ENCODE data around the gene ING4.
A peak's percentile ranks its signal among the peaks of the same experiment; 100 is the strongest.

ING4 gene

GRCh38 chr12:6607751-6608591 is 54.9 kb downstream of the ING4 start:
- FAIRE-seq (peak; percentile 96), DNase-seq (ENCODE audit: low spot score) (peak; percentile 92)

- DNase-seq (ENCODE audit: low spot score) (peak; percentile 42), FAIRE-seq (peak; percentile 85)
Observed at GRCh38 chr12:6606331-6607131, 56.4 kb downstream of the ING4 start.

DNA sequence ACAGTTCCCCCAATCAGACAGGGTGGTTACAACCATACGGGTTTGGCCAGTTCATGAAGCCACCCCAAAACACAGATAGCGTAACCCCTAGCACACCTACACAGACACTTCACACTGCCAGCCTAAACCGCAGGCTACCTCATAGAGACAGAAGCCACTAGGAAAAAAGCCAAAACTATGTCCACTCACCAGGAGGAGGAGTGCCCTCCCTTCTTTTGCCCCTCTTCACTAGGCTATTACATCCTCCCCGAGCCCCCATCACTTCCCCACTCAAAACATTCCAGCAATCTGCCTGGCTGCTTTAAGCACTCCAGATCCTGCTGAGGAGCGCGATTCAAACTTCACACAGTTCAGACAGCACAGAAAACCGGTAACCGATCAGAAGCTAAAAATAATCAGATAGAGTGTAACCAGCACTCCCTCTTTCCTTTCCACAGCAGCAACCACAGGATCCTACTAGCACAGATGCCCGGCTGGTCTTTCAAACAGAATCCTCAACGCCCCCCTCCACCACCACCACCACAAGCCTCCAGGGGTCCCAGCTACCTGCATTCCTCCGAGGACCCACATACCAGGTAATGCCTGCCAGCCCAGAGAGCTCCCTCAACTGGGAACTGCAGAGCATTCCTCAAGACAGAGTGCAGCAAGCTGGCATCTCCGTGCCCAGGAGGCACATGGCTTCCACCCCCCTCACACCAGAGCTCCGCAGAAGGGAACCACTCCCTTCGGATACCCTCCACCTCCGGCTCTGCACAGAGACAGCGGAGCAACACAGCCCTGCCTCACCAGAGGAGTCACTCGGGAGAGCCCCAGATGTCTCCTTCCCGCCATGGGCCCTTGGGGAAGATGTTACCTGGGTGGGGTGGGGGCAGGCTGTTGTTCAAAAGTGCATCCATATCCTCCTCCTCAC is 57.2 kb downstream of the ING4 start:
- DNase-seq (ENCODE audit: low spot score) (no peak), FAIRE-seq (no peak)

DNA sequence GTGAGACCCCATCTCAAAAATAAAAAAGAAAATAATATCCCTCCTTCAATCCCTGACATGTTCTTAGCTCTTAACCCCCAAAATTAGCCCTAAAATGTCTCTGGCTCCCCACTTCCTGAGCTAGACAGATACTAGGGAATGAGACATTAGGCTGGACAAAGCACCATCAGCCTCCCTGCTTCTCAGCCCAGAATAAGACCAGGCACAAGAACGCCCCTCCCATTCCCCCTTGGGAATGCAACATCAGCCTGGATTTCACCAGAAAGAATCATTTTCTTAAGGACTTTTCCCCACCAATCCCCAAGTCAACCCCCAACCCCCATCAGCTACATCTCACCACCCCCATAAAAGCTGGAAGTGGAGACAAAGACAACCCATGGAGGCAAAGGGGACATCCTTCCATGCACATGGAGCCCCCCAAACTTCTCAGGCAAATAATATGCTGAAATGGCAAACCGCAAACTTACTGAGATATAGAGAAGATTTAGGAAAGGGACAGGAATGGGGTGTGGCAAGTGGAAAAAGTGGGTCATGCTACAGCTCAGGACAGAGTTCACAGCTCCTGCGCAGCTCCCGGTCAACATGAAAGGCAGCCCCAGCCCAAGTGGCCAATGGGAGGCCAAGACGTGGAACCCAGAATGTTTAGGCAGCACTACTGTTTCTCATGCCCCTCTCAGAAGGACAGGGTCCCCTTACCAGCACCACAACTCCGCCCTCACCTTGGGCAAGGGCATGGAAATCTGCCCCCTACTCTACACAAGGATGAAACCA is 58.5 kb downstream of the ING4 start:
- no peak for FAIRE-seq
- DNase-seq (ENCODE audit: low spot score), result no peak

- peak; percentile 30 for FAIRE-seq
Observed at GRCh38 chr12:6603095-6603567, 59.8 kb downstream of the ING4 start.

DNA sequence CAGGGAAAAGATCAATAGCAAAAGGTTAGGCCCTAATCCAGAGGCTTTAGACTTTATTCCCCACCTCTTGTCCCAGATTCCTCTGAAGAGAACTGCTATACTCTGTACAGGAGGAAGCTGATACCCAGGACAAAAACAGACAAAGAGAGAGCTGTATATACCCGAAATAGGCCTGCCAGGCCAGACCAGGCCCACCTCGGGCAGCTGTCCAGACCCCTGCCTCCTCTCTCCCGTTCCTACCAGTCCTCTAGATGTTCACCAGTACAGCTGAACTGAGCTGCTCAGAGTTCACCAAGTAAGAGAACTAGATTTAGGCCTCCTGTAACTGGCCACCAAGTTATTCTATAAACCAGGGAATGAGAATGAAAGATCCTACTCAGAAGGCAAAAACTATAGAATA is 60.4 kb downstream of the ING4 start:
- FAIRE-seq, result no peak
- DNase-seq (ENCODE audit: low spot score), result no peak

More at GRCh38 chr12:6603095-6603567, 59.8 kb downstream of the ING4 start:
- peak; percentile 72 for DNase-seq (ENCODE audit: low spot score)
